Loucy (cell line): ENCODE measurements around the gene HSPG2.
"Not testable (repeated sequence)": the region's sequence is repeated elsewhere in the genome, so short reads cannot be mapped to it uniquely, and the experiment has no call there.

Experiments used
- H2AFZ ChIP-seq: fragments of 200-600 bp; sonication (generic); 2 replicates; pipeline ENCODE4 v1.6.0; 2016; ENCODE audit warnings: antibody characterized with exemption, mild to moderate bottlenecking, low read length, moderate library complexity
- H3F3A ChIP-seq: fragments of 200-600 bp; 2 replicates; pipeline ENCODE4 v1.6.0; 2016; ENCODE audit warnings: antibody characterized with exemption, low read depth, mild to moderate bottlenecking
- H3K27me3 ChIP-seq: fragments of 200-600 bp; sonication (generic); 2 replicates; pipeline ENCODE4 v1.6.1; 2014; ENCODE audit warnings: low read length, mild to moderate bottlenecking; ENCODE audit not compliant: insufficient read depth, poor library complexity, severe bottlenecking
- H3K36me3 ChIP-seq: fragments of 200-600 bp; sonication (generic); 2 replicates; pipeline ENCODE4 v1.6.1; 2016; ENCODE audit warnings: low read length; ENCODE audit not compliant: insufficient read depth
- H3K4me1 ChIP-seq: fragments of 200-600 bp; sonication (generic); 2 replicates; pipeline ENCODE4 v1.5.1; 2014; ENCODE audit warnings: low read length, mild to moderate bottlenecking; ENCODE audit not compliant: insufficient read depth, poor library complexity, severe bottlenecking
- H3K4me2 ChIP-seq: fragments of 200-600 bp; sonication (generic); 2 replicates; pipeline ENCODE4 v1.6.0; 2014; ENCODE audit warnings: antibody characterized with exemption, low read length, low read depth, mild to moderate bottlenecking; ENCODE audit not compliant: poor library complexity, severe bottlenecking
- H3K4me3 ChIP-seq: fragments of 200-600 bp; sonication (generic); 2 replicates; pipeline ENCODE4 v1.5.1; 2014; ENCODE audit warnings: low read length, mild to moderate bottlenecking, mixed read lengths; ENCODE audit not compliant: poor library complexity, severe bottlenecking
- H3K79me2 ChIP-seq: fragments of 200-600 bp; sonication (generic); 2 replicates; pipeline ENCODE4 v1.6.1; 2014; ENCODE audit warnings: low read length; ENCODE audit not compliant: insufficient read depth
- H3K9ac ChIP-seq: fragments of 200-600 bp; sonication (generic); 2 replicates; pipeline ENCODE4 v1.6.0; 2014; ENCODE audit warnings: mild to moderate bottlenecking, low read depth, low read length, moderate library complexity; ENCODE audit not compliant: poor library complexity, severe bottlenecking
- H3K9me2 ChIP-seq: fragments of 200-600 bp; sonication (generic); replicated peaks from 2 replicates; pipeline ENCODE4 v1.6.1; 2016; ENCODE audit warnings: low read depth, low read length, mixed read lengths
- H3K9me3 ChIP-seq: fragments of 200-600 bp; sonication (generic); 2 replicates; pipeline ENCODE4 v1.6.1; 2014; ENCODE audit warnings: mild to moderate bottlenecking, antibody characterized with exemption, low read length, low read depth; ENCODE audit not compliant: insufficient read depth
- H4K20me1 ChIP-seq: fragments of 200-600 bp; sonication (generic); 2 replicates; pipeline ENCODE4 v1.6.0; 2014; ENCODE audit warnings: antibody characterized with exemption, low read length, mild to moderate bottlenecking; ENCODE audit not compliant: insufficient read depth, poor library complexity, severe bottlenecking
- CTCF ChIP-seq: fragments of 200-600 bp; sonication (generic); conservative IDR thresholded peaks from 2 replicates; pipeline ENCODE4 v1.5.1; 2014; ENCODE audit warnings: mild to moderate bottlenecking, antibody characterized with exemption, low read length
- EZH2phosphoT487 ChIP-seq: fragments of 200-600 bp; IDR thresholded peaks from 2 replicates; pipeline ENCODE4 v1.6.1; 2018; ENCODE audit warnings: antibody characterized with exemption, mild to moderate bottlenecking, moderate library complexity, borderline replicate concordance

HSPG2 gene

DNA sequence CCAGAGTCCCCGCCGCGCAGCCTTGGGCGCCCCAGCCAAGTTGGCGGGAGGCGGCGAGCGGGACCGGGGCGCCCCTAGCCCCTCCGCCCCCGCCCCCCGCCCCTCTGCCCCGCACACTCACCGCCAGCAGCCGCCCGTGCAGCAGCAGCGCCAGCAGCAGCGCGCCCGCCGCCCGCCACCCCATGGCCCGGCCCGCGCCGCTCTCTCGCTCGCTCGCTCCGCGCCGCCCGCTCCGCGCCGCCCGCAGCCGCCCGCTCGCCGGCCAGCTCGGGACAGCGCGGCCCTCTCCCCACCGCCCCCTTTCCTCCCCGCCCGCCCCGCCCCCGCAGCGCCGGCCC is at the start of gene HSPG2:
TSS of gene HSPG2 (minus strand) at position 277 of the 338 bp plus-strand sequence. CDS start at position 184, 93 bp downstream.
- TF ChIP-seq EZH2phosphoT487 (no peak), CTCF (no peak)
- no peaks in the 10 kb centered on the region for H3K4me1 ChIP-seq
- H3K9me2 ChIP-seq: no peaks in the 10 kb centered on the region

DNA sequence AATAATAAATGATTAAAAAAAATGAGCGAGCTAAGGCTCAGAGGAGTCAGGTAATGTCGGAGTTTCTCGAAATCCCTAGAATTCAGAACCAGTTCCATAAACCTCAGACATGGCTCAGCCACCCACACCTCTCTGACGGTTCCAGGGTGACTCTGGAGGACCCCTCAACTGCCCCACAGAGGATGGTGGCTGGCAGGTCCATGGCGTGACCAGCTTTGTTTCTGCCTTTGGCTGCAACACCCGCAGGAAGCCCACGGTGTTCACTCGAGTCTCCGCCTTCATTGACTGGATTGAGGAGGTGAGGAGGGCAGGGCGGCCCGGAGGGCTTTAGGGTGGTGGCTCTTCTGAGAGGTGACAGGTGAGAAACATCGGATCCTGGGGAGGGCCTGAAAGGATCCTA is 49.3 kb upstream of the HSPG2 start:
- H4K20me1 ChIP-seq: not testable (repeated sequence)

More for the DNA sequence above, at the start of gene HSPG2:
- Histone ChIP-seq H3K36me3 (no peaks in the 10 kb centered on the region), H3K4me2 (no peak within 1 kb of the TSS), H4K20me1 (no peaks in the 10 kb centered on the region), H3K9ac (no peak within 1 kb of the TSS), H3K4me3 (no peak within 1 kb of the TSS), H3F3A (no peaks in the 10 kb centered on the region), H2AFZ (no peak within 1 kb of the TSS), H3K9me3 (no peaks in the 10 kb centered on the region), H3K27me3 (no peaks in the 10 kb centered on the region), H3K79me2 (no peaks in the 10 kb centered on the region)

DNA sequence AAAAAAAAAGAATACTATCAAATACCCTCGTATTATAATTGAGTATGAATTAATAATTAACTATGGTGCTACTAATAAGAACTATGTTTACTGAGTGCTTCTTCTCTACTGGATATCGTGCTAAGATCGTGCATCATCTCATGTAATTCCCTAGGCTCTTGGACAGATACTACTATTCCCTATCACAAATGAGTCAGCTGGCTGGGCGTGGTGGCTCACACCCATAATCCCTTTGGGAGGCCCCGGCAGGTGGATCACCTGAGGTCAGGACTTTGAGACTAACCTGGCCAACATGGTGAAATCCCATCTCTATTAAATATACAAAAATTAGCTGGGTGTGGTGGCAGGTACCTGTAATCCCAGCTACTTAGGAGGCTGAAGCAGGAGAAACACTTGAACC is 48.8 kb upstream of the HSPG2 start:
- H4K20me1 ChIP-seq, H3K9me2 ChIP-seq, H3K27me3 ChIP-seq, H3K9ac ChIP-seq, H3K4me1 ChIP-seq, H3F3A ChIP-seq, H3K4me2 ChIP-seq, H3K4me3 ChIP-seq, H3K9me3 ChIP-seq, H3K36me3 ChIP-seq, H3K79me2 ChIP-seq, H2AFZ ChIP-seq: not testable (repeated sequence)

More for the DNA sequence above, 49.3 kb upstream of the HSPG2 start:
- H3K9me3 ChIP-seq, H3K9ac ChIP-seq, H3K27me3 ChIP-seq, H3K36me3 ChIP-seq, H3K4me1 ChIP-seq, H3K9me2 ChIP-seq, H3K4me2 ChIP-seq, H2AFZ ChIP-seq, H3K4me3 ChIP-seq, H3F3A ChIP-seq, H3K79me2 ChIP-seq: not testable (repeated sequence)

DNA sequence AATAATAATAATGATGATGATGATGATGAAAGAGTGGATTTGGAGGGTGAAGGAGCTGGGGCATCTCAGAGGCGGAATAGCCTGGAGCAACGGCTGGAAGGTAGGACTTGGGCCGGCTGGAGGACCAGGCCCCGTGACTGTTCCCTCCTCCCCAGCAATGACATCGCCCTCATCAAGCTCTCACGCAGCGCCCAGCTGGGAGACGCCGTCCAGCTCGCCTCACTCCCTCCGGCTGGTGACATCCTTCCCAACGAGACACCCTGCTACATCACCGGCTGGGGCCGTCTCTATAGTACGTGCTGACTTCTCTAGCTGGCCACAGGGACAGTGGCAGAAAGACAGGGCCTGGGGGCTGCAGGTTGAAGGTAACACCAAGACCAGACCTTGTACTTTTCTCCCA is 46.4 kb upstream of the HSPG2 start:
- not testable (repeated sequence) for H3K4me1 ChIP-seq, H3K9me3 ChIP-seq, H3K4me2 ChIP-seq, H3K36me3 ChIP-seq, H4K20me1 ChIP-seq, H3K9ac ChIP-seq, H2AFZ ChIP-seq, H3F3A ChIP-seq, H3K4me3 ChIP-seq, H3K79me2 ChIP-seq, H3K27me3 ChIP-seq, H3K9me2 ChIP-seq

DNA sequence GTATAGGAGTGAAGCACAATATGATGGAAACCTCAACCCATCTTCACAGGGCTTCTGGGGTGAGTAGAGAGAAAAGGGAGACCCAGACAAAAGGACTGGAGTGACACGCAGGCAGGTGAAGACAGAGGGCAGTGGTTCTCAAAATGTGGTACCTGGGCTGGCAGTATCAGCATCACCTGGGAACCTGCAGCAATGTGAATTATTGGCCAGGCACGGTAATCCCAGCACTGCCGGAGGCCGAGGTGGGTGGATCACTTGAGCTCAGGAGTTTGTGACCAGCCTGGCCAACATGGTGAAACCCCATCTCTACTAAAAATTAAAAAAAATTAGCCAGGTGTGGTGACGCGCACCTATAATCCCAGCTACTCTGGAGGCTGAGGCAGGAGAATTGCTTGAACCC is 45.0 kb upstream of the HSPG2 start:
- H3K4me2 ChIP-seq, H3K36me3 ChIP-seq, H3K9me3 ChIP-seq, H3K27me3 ChIP-seq, H3K9ac ChIP-seq, H4K20me1 ChIP-seq, H3K9me2 ChIP-seq, H3K4me1 ChIP-seq, H3F3A ChIP-seq, H3K79me2 ChIP-seq, H2AFZ ChIP-seq, H3K4me3 ChIP-seq: not testable (repeated sequence)

DNA sequence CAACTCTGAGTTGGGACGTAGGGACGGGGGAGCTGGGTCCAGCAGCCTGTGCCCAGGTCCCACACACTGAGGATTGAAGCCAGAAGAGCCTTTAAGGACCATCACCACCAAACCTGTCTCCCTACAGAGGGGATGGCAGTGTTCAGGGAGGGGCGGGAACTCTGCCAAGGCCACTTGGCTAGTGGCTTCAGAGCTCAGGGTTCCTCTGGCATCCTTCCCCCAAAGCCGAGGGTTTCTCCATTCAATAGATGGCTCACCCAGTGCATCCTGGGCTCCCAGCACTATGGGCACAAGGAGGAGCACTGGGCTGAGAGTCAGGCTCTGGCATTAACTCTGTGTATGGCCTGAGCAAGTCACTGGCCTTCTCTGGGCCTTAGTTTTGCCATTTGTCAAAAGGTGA is 44.1 kb upstream of the HSPG2 start:
- H3K4me2 ChIP-seq, H2AFZ ChIP-seq, H3K4me1 ChIP-seq, H3K9me3 ChIP-seq, H3K36me3 ChIP-seq, H4K20me1 ChIP-seq, H3K79me2 ChIP-seq, H3K4me3 ChIP-seq, H3F3A ChIP-seq, H3K9ac ChIP-seq, H3K27me3 ChIP-seq, H3K9me2 ChIP-seq: not testable (repeated sequence)
